GM19455 (cell line): ENCODE results near the gene KCNH8.
A peak's percentile ranks its signal among the peaks of the same experiment; 100 is the strongest.
"Not testable (repeated sequence)": the region's sequence is repeated elsewhere in the genome, so short reads cannot be mapped to it uniquely, and the experiment has no call there.

Experiments used
- ATAC-seq: cut with Tn5 transposase; IDR thresholded peaks from one replicate; pipeline ENCODE4 v1.9.1; 2021; ENCODE audit not compliant: unreplicated experiment

KCNH8 gene

GRCh38 chr3:19171794-19172193 lies 23.5 kb downstream of the KCNH8 start:
- ATAC-seq, result no peak

GRCh38 chr3:19173945-19174344 lies 25.6 kb downstream of the KCNH8 start:
- no peak for ATAC-seq

GRCh38 chr3:19183584-19183983 lies 35.3 kb downstream of the KCNH8 start:
- ATAC-seq, result no peak

GRCh38 chr3:19190126-19190525 lies 41.8 kb downstream of the KCNH8 start:
- no peak for ATAC-seq

- peak; percentile 89 for ATAC-seq
Observed at GRCh38 chr3:19190602-19191001, 42.3 kb downstream of the KCNH8 start.

GRCh38 chr3:19199131-19199530 lies 50.8 kb downstream of the KCNH8 start:
- no peak for ATAC-seq

- ATAC-seq, result no peak
Observed at GRCh38 chr3:19202303-19202702, 54.0 kb downstream of the KCNH8 start.

GRCh38 chr3:19202754-19203153 lies 54.4 kb downstream of the KCNH8 start:
- ATAC-seq, result no peak

- ATAC-seq, result no peak
Observed at GRCh38 chr3:19206540-19206939, 58.2 kb downstream of the KCNH8 start.

- no peak for ATAC-seq
Observed at GRCh38 chr3:19213603-19214220, 65.4 kb downstream of the KCNH8 start.

- no peak for ATAC-seq
Observed at GRCh38 chr3:19215427-19215826, 67.1 kb downstream of the KCNH8 start.

- no peak for ATAC-seq
Observed at GRCh38 chr3:19216669-19217337, 68.5 kb downstream of the KCNH8 start.

GRCh38 chr3:19220311-19220710 lies 72.0 kb downstream of the KCNH8 start:
- ATAC-seq, result no peak

- ATAC-seq, result no peak
Observed at GRCh38 chr3:19221081-19221480, 72.8 kb downstream of the KCNH8 start.

GRCh38 chr3:19226479-19226878 lies 78.2 kb downstream of the KCNH8 start:
- ATAC-seq, result no peak

GRCh38 chr3:19228167-19228566 lies 79.9 kb downstream of the KCNH8 start:
- no peak for ATAC-seq

- no peak for ATAC-seq
Observed at GRCh38 chr3:19229086-19229485, 80.8 kb downstream of the KCNH8 start.

GRCh38 chr3:19229881-19230280 lies 81.6 kb downstream of the KCNH8 start:
- not testable (repeated sequence) for ATAC-seq

GRCh38 chr3:19231792-19232461 lies 83.6 kb downstream of the KCNH8 start:
- no peak for ATAC-seq

GRCh38 chr3:19232566-19232965 lies 84.3 kb downstream of the KCNH8 start:
- no peak for ATAC-seq

GRCh38 chr3:19233882-19234784 lies 85.8 kb downstream of the KCNH8 start:
- ATAC-seq, result not testable (repeated sequence)
